ENCODE data around the gene HOXB6. TPM values are rescaled to one million over a fixed set of nuclear protein-coding genes. Genes with fewer than 3 reads are reported as not detected.

HOXB6 gene
- total RNA-seq, 1 donor from 2014 or later: 11.5 TPM

- TF ChIP-seq CTCF (conservative IDR thresholded peaks at IDR 0.05): no peak
- Mint-ChIP-seq H3K36me3 (ENCODE audit: low read depth) (peaks cover 16% of the 10 kb centered on the region), H3K27ac (ENCODE audit: unreplicated experiment) (peak overlapping the region; percentile 93), H3K9me3 (no peaks in the 10 kb centered on the region), H3K4me1 (peaks cover 66% of the 10 kb centered on the region), H3K27me3 (ENCODE audit: low read depth) (peaks cover 92% of the 10 kb centered on the region), H3K4me3 (peak overlapping the region; percentile 93)
- DNase-seq (ENCODE audit: low read depth, low spot score): no peak
These were observed 58.5 kb downstream of the HOXB6 start for GRCh38 chr17:48546137-48546923.

Small RNA genes within 50 kb of the gene (microRNA-seq; reads per million reads assigned to microRNA genes)
- 45.0 reads per million, percentile 49 among the genes with 10 or more reads in this experiment for gene MIR196A1

Other genes with a start within 250 kb of the HOXB6 start
- 0.49 TPM in 1 of 2 replicates, not detected in the other for gene SKAP1, start 174.8 kb downstream of the HOXB6 start, total RNA-seq
- 2.7 and 3.6 TPM in 2 replicates for gene HOXB1, start 74.0 kb downstream of the HOXB6 start, total RNA-seq
- gene HOXB2, start 59.9 kb downstream of the HOXB6 start, total RNA-seq: 60.0 and 60.9 TPM in 2 replicates
- gene HOXB4, start 26.6 kb downstream of the HOXB6 start, total RNA-seq: 4.4 and 5.0 TPM in 2 replicates
- 21.9 and 22.8 TPM in 2 replicates for gene HOXB3, start 14.7 kb downstream of the HOXB6 start, total RNA-seq
- gene HOXB5, start 11.2 kb downstream of the HOXB6 start, total RNA-seq: 2.3 and 2.6 TPM in 2 replicates
- gene HOXB7, start 6.0 kb upstream of the HOXB6 start, total RNA-seq: 8.5 and 11.4 TPM in 2 replicates
- 19.7 and 22.9 TPM in 2 replicates for gene HOXB8, start 10.3 kb upstream of the HOXB6 start, total RNA-seq
- gene HOXB9, start 21.4 kb upstream of the HOXB6 start, total RNA-seq: 84.1 and 89.8 TPM in 2 replicates
- not detected in 2 replicates for gene PRAC1, start 117.5 kb upstream of the HOXB6 start, total RNA-seq
- gene PRAC2, start 118.2 kb upstream of the HOXB6 start, total RNA-seq: not detected in 2 replicates
- not detected in 2 replicates for gene HOXB13, start 123.8 kb upstream of the HOXB6 start, total RNA-seq
- 0.65 and 0.68 TPM in 2 replicates for gene TTLL6, start 212.2 kb upstream of the HOXB6 start, total RNA-seq
- 35.4 and 35.7 TPM in 2 replicates for gene CALCOCO2, start 226.0 kb upstream of the HOXB6 start, total RNA-seq